Measurements from ENCODE around the gene RASGRP1.

Gene RASGRP1

DNA sequence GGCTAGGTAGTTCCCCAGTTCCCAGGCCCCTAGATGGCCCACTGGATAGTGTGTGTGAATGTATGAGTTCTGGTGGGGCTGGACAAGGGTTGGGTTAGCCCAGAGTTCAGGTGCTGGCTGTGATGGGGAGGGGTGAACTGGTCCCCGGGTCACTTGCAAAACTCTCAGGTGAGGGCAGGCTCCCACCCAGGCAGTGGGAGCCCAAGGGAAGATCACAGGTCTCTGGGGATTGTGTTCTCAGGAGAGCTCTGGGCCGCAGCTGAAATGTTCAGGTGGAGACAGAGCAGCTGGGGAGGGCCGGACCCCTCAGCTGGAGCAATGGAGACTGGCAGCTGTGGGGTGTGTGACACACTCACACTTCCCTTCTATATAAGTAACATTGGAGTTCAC is 123.5 kb downstream of the RASGRP1 start:
- no peak for DNase-seq

GRCh38 chr15:38440353-38441129 is 124.1 kb downstream of the RASGRP1 start:
- peak; percentile 9 to 71 (median 16) for DNase-seq

Data from stimulated activated naive CD4-positive, alpha-beta T cell (primary cell).